Left lung (tissue), 10 donors: ENCODE measurements around the gene FCER2. TPM values are rescaled to one million over a fixed set of nuclear protein-coding genes. Genes with fewer than 3 reads are reported as not detected.
A peak's percentile ranks its signal among the peaks of the same experiment; 100 is the strongest.

ENCODE experiments used
- ATAC-seq: fragments of 200-7000 bp; cut with Tn5 transposase; one replicate; pipeline ENCODE4 v1.9.1; 2020; ENCODE audit warnings: moderate library complexity
- DNase-seq, 4 donors: peaks; one replicate each; pipeline ENCODE4 v3.0.0-alpha.2; 2013 to 2020
- H3K27ac ChIP-seq, 2 donors: fragments of 200-600 bp; sonication (generic) in 1 of 2; one replicate each; pipeline versions ENCODE4 v1.5.0 to v1.8.0; 2020 to 2021
- H3K27me3 ChIP-seq, 2 donors: fragments of 200-600 bp; sonication (generic) in 1 of 2; one replicate each; pipeline versions ENCODE4 v1.5.0 to v1.8.0; 2020 to 2021
- H3K36me3 ChIP-seq, 2 donors: fragments of 200-600 bp; sonication (generic) in 1 of 2; one replicate each; pipeline versions ENCODE4 v1.5.0 to v1.8.0; 2020 to 2021
- H3K4me1 ChIP-seq, 2 donors: fragments of 200-600 bp; one replicate each; pipeline ENCODE4 v1.8.0; 2021
- H3K4me3 ChIP-seq, 2 donors: fragments of 200-600 bp; sonication (generic) in 1 of 2; one replicate each; pipeline versions ENCODE4 v1.5.0 to v1.8.0; 2020 to 2021; ENCODE audit warnings: mild to moderate bottlenecking in 1 of 2
- H3K9me3 ChIP-seq, 2 donors: fragments of 200-600 bp; sonication (generic) in 1 of 2; one replicate each; pipeline versions ENCODE4 v1.5.0 to v1.8.0; 2020 to 2021
- intact Hi-C, 2 donors: fragments of 100-400 bp; cut with DNase I; formaldehyde crosslinking; loops; one replicate each; pipeline versions ENCODE4 v1.11.2 to v1.14.2; 2022
- polyA plus RNA-seq, 6 donors: library from polyadenylated mRNA; unstranded; fragments of 120-200 nt; gene quantifications; one replicate each; pipeline ENCODE4 v1.2.1, GENCODE V29; 2013; ENCODE audit not compliant: insufficient read length in 6 of 6
- total RNA-seq, 2 donors: library from RNA; stranded (reverse); fragmentation: NEBNext Ultra II Directional; extraction: Animal tissue kit (Norgen Biotek cat#: 25700); gene quantifications; one replicate each; pipeline ENCODE4 v1.2.1, GENCODE V29; 2021
- TF ChIP-seq, protein P1 (sequence below), 2 donors: fragments of 200-600 bp; sonication (generic) in 1 of 2; IDR thresholded peaks; one replicate each; pipeline versions ENCODE4 v1.5.0 to v1.8.0; 2021; ENCODE audit warnings: antibody characterized with exemption in 2 of 2
- donor health status: DM: no; HTN: yes; CAD: no.
- donor health status: DM: no; HTN: no; CAD: no.

Gene FCER2
- total and polyA plus RNA-seq, 8 donors = 0.27 to 0.73 (median 0.54) TPM

DNA sequence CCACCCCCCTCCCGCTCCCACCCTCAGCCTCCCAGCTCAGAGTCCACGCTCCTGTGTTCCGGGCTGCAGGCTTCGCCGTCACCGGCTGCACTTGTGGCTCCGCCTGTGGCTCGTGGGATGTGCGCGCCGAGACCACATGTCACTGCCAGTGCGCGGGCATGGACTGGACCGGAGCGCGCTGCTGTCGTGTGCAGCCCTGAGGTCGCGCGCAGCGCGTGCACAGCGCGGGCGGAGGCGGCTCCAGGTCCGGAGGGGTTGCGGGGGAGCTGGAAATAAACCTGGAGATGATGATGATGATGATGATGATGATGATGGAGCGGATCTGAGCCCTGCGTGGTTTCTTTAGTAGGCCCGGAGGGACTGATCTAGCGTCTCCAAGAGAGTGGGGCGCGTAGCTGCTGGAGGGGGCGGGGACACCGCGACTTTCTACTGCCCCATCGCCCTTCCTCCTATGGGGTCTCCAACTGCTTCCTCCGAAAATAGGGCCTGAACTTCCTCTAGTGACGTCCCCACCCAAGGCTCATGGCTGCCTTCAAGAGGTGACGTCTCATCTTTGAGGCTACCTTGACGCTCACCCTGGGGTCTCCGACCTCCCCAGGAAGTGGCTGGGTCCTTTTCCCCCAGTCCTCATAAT is 31.7 kb downstream of the FCER2 start:
- H3K27ac ChIP-seq = peak overlapping the region in 1 of 2 donors; percentile 82
- TF ChIP-seq, protein P1, sequence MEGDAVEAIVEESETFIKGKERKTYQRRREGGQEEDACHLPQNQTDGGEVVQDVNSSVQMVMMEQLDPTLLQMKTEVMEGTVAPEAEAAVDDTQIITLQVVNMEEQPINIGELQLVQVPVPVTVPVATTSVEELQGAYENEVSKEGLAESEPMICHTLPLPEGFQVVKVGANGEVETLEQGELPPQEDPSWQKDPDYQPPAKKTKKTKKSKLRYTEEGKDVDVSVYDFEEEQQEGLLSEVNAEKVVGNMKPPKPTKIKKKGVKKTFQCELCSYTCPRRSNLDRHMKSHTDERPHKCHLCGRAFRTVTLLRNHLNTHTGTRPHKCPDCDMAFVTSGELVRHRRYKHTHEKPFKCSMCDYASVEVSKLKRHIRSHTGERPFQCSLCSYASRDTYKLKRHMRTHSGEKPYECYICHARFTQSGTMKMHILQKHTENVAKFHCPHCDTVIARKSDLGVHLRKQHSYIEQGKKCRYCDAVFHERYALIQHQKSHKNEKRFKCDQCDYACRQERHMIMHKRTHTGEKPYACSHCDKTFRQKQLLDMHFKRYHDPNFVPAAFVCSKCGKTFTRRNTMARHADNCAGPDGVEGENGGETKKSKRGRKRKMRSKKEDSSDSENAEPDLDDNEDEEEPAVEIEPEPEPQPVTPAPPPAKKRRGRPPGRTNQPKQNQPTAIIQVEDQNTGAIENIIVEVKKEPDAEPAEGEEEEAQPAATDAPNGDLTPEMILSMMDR (IDR thresholded peaks at IDR 0.05) = no peak
- H3K27me3 ChIP-seq = peaks cover 0 to 41% of the 10 kb centered on the region in 2 donors
- intact Hi-C loops = no loop called here
- peaks cover 0 to 1% of the 10 kb centered on the region in 2 donors for H3K9me3 ChIP-seq
- ATAC-seq (peak; percentile 60), DNase-seq (peak in 3 of 4 donors; percentile 20 to 94 (median 67))
- peaks cover 0 to 35% of the 10 kb centered on the region in 2 donors for H3K4me1 ChIP-seq
- peak overlapping the region in 1 of 2 donors; percentile 33 for H3K4me3 ChIP-seq
- H3K36me3 ChIP-seq = no peaks in the 10 kb centered on the region

DNA sequence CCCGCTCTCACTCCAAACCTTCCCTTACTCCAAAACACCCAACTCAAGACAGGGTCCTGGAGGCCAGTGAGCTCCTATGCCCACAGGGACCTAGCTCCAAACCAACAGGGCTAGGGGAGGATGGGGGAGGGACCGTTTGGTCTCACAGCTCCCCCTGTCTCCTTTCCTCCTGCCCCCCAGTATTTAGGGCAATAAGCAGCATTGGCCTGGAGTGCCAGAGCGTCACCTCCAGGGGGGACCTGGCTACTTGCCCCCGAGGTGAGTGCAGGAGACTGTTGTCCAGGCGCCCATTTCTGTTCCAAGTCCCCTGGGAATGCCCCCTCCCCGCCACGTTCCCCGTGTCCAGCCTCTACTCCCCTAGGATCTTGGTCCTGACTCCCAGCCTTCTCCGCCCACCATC is 32.3 kb downstream of the FCER2 start:
- Histone ChIP-seq H3K9me3 (peaks cover 0 to 1% of the 10 kb centered on the region in 2 donors), H3K36me3 (no peaks in the 10 kb centered on the region), H3K4me3 (peak overlapping the region in 1 of 2 donors; percentile 33), H3K27ac (peak overlapping the region in 1 of 2 donors; percentile 82), H3K4me1 (peaks cover 0 to 29% of the 10 kb centered on the region in 2 donors), H3K27me3 (peaks cover 0 to 41% of the 10 kb centered on the region in 2 donors)
- DNase-seq = no peak
- intact Hi-C loops = no loop called here
- TF ChIP-seq, protein P1 (IDR thresholded peaks at IDR 0.05) = no peak
- no peak for ATAC-seq

DNA sequence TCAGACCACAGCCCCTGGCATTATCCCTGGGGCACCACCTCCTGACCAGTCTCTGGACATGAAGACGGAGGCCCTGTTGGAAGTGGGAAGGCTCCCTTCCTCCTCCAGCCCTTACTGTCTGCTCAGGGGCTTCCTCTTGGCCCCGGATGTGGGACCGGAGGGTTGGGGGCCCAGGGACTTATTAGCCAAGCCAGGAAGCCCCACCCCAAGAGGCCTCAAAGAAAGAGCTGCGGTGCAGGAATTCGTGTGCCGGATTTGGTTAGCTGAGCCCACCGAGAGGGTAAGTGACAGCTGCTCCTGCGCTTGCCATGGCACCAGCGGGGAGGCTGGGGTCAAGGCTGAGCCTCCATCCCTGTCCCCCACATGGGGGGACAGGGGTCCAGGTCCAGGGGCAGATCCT is 33.1 kb downstream of the FCER2 start, which contains the start of gene RETN:
Gene RETN, plus strand, starts transcription at position 208 of the 400 bp plus-strand sequence. CDS start 278 bp downstream, outside the sequence.
- TF ChIP-seq, protein P1 (IDR thresholded peaks at IDR 0.05) = no peak
- intact Hi-C loops = no loop called here
- peak within 1 kb of the TSS in 1 of 2 donors; percentile 82 for H3K27ac ChIP-seq
- DNase-seq (no peak), ATAC-seq (no peak)
- peak within 1 kb of the TSS in 1 of 2 donors; percentile 33 for H3K4me3 ChIP-seq
- H3K27me3 ChIP-seq = peaks cover 0 to 49% of the 10 kb centered on the region in 2 donors
- no peaks in the 10 kb centered on the region for H3K36me3 ChIP-seq
- peaks cover 0 to 26% of the 10 kb centered on the region in 2 donors for H3K4me1 ChIP-seq
- H3K9me3 ChIP-seq = peaks cover 0 to under 1% of the 10 kb centered on the region in 2 donors

DNA sequence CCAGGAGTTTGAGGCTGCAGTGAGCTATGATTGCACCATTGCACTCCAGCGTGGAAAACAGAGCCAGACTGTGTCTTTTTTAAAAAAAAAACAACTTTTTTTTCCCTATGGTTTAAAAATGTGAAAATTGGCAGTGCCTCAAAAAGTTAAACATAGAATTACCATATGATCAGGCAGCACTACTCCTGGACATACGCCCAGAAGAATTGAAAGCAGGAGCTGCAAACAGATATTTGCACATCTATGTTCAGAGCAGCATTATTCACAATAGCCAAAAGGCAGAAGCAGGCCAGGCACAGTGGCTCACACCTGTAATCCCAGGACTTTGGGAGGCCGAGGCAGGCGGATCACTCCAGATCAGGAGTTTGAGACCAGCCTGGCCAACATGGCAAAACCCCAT is 36.9 kb downstream of the FCER2 start:
- TF ChIP-seq, protein P1 (IDR thresholded peaks at IDR 0.05) = no peak
- Histone ChIP-seq H3K27me3 (peaks cover 0 to 28% of the 10 kb centered on the region in 2 donors), H3K9me3 (no peaks in the 10 kb centered on the region), H3K36me3 (no peaks in the 10 kb centered on the region), H3K27ac (no peak overlapping the region), H3K4me1 (peaks cover 0 to 23% of the 10 kb centered on the region in 2 donors), H3K4me3 (no peak overlapping the region)
- intact Hi-C loops = no loop called here
- DNase-seq (peak in 2 of 4 donors; percentile 68 to 87), ATAC-seq (no peak)

DNA sequence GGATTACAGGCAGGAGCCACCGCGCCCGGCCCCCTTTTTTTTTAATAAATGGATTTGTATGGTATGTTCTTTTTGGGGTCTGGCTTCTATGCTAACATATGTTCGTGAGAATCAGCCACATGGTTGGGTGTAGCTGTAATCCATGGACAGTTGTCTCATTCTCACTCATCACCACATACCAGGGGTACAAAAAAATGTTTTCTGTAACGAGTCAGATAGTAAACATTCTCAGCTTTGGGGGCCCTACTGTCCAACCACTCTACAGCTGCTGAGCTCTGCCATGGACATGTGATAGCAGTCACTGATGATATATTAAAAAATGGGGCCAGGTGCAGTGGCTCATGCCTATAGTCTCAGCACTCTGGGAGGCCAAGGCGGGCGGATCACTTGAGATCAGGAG is 38.2 kb downstream of the FCER2 start:
- Histone ChIP-seq H3K4me1 (peaks cover 0 to 18% of the 10 kb centered on the region in 2 donors), H3K36me3 (no peaks in the 10 kb centered on the region), H3K9me3 (no peaks in the 10 kb centered on the region), H3K27ac (no peak overlapping the region), H3K27me3 (peaks cover 0 to 17% of the 10 kb centered on the region in 2 donors), H3K4me3 (no peak overlapping the region)
- TF ChIP-seq, protein P1 (IDR thresholded peaks at IDR 0.05) = no peak
- ATAC-seq (no peak), DNase-seq (no peak)
- intact Hi-C loops = no loop called here
